GM21381 (cell line): ENCODE results near the gene C2orf49.

Experiments used
- ATAC-seq: cut with Tn5 transposase; IDR thresholded peaks from one replicate; pipeline ENCODE4 v1.9.1; 2021; ENCODE audit warnings: mild to moderate bottlenecking, moderate library complexity; ENCODE audit not compliant: unreplicated experiment

C2orf49 gene

DNA sequence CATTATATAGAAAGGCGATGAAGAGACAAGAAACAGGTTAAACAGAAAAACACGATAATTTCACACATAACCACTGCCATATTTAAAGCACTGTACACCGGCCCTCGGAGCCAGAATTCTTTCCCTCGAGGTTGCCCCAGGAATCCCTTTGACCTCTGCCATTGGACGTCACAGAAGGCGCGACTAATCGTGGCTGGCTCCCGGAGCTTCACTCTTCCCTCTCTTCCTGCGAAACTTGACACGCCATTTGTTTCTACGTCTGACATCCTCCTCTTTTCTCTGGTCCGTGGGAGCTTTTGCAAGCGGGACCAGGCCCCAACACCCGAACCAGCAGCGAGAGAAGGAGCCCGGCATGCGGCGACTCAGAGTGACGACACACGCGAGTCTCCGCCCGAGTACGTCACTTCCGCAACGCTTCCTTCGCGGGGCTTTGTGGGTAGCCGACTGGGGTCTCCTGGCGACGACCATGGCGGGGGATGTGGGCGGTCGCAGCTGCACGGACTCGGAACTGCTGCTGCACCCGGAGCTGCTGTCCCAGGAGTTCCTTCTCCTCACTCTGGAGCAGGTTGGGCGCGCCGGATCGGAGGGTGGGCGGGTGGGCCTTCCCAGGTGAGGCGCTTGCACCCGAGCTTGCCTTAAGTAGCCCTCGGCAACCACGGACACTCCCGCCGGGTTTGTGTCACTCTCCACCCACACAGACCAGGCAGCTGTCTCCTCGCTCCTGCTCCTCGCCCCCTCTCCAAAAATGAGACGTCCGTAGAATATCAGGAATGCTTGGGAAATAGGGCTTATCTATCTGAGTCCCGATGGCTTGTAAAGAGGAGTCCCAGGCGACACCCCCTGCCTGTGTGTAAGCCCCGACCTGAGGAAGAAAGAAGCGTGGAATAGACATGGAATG, at the start of gene C2orf49:
Gene C2orf49 (plus strand): TSS at position 419 of the 898 bp plus-strand sequence. CDS start 48 bp downstream, at position 467.
- peak; percentile 94 for ATAC-seq

DNA sequence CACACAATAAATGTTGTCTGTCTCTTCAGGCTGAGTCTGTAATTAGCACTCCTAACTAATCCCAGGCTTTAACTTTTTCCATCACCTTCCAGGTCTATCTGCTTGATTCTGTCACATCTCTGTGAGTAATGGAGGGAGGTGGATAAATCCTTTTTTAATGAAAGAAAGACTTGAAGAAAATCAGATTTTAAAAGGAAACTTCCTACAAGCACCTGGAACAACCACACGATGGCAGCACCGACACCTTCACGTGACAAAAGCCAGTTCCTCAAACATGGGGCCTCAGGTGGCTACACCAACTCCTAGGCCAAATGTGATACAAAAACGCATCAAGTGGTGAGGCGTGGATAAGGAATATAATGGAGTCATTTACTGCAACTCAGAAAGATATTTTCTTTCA, 49.6 kb upstream of the C2orf49 start:
- ATAC-seq, result no peak

- no peak for ATAC-seq
These were observed 49.2 kb upstream of the C2orf49 start for GRCh38 chr2:105288133-105288532.

- no peak for ATAC-seq
These were observed 46.2 kb upstream of the C2orf49 start for GRCh38 chr2:105290981-105291660.

DNA sequence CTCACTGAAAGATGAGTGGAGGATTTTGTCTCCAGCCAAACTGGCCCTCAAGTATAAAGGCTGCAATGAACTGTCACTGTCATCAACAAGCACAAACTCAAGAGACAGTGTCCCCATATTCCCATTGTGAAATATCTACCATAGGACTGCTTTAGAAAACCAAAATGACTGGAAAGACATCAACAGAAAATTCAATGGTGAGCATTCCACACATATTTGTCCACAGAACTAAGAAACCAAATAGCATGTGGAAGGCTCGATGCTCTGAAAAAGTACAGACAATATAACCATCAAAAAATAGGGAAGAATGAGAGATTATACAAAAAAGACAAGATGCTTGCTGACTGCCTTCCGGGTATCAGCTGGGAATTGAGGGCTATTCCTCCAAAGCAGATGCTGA, 45.4 kb upstream of the C2orf49 start:
- no peak for ATAC-seq

- ATAC-seq, result no peak
These were observed 43.3 kb upstream of the C2orf49 start for GRCh38 chr2:105294046-105294445.

- peak; percentile 58 for ATAC-seq
These were observed 42.4 kb upstream of the C2orf49 start for GRCh38 chr2:105294844-105295481.

DNA sequence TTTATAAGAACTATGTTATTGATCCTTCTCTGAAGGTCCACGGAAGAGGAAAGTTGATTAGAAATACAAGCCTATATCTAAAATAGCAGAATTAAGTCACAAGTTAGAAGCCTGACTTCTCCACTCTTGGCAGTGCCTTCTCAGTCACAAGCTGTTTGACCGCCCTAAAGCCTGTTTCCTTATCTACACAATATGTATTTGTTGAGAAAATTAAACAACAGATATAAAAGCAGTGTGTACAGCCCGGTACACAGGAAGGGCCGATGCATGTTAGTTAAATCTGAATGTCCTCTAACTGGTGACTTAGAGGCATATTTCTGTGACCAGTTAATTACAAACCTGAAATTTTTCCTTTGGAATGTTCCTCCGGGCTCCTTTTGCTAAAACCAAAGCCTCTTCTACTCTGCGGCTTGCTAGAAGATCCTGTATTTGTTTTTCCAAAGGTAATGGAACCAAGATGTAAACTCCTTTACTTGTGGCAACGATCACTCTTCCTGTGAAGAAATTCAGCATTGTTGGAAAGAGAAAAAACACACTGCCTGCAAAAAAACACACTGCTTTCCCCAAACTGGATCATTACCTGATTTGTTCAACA, 41.2 kb upstream of the C2orf49 start:
- ATAC-seq, result no peak

DNA sequence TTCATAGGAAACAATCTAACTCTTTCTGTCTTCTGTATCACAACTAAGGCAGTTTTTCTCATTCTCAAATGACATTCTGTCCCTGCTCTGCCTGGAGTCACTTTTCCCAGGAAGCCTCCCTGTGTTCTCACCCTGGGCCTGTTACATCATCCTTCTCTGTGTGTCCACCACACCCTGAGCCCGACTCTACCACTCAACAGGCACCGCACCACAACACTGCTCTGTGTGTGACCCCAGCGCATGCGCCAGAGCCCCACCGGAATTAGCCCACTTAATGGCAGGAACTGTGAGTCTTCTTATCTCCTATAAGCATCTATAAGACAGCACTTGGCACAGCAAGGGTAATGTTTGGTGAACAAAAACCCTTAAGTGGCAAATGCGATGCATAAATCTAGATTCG, 40.1 kb upstream of the C2orf49 start:
- no peak for ATAC-seq

GRCh38 chr2:105298017-105298416, 39.3 kb upstream of the C2orf49 start:
- no peak for ATAC-seq

GRCh38 chr2:105299290-105299689, 38.0 kb upstream of the C2orf49 start:
- ATAC-seq, result no peak

GRCh38 chr2:105301646-105302045, 35.7 kb upstream of the C2orf49 start:
- ATAC-seq, result no peak

DNA sequence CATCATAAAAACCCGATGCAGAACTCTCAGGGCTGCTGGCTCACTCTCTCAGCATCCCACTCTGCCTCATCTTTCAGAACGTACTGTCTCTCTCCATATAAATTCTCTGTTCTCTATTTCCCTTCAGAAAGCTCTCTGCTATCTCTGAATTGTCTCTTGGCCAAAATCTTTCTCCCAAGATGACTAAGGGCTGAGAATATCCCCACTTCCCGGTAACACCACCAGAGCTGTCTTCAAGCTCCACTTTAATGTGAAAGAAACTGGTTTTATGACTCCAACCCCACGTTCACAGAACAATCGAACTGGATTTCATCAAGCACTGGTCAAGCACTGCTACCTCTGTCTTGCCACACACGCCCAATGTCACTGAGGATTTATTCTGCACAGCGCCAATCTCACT, 30.2 kb upstream of the C2orf49 start:
- ATAC-seq, result no peak

- no peak for ATAC-seq
These were observed 29.8 kb upstream of the C2orf49 start for GRCh38 chr2:105307550-105307949.

- ATAC-seq, result no peak
These were observed 29.4 kb upstream of the C2orf49 start for GRCh38 chr2:105307962-105308361.

GRCh38 chr2:105308382-105309146, 28.8 kb upstream of the C2orf49 start:
- no peak for ATAC-seq

DNA sequence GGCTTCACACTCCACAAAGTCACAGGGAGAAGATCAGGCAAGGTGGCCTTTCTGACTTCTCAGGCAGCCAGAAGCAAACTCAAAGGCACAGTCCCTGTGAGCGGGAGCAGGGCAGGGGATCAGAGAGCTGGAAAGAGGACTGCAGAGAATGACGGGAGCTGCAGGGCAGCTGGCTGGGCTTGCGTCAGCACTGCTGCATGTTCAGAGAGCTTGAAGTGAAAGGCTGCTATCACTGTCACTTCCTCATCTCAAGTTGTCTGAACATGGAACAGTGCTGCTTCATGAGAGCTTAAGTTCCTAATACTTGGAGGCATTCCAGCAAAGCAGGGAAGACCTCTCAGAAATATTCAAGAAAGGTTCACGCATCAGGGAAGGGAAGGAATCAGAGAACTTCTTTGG, 28.2 kb upstream of the C2orf49 start:
- no peak for ATAC-seq

GRCh38 chr2:105313877-105314276, 23.5 kb upstream of the C2orf49 start:
- no peak for ATAC-seq

DNA sequence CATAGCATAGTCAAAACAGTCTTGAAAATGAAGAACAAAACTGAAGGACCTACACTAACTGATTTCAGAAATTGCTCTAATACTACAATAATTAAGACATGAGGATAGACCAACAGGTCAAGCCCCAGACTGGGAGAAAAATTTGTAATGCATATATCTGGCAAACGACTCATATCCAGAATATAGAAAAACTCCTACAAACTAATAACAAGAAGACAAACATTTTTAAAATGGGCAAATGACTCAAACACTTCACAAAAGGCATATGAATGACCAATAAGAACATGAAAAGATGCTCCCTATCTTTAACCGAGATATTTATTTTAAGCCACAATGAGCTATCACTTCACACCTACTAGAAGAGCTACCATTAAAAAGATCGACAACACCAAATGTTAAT, 22.0 kb upstream of the C2orf49 start:
- peak; percentile 48 for ATAC-seq

DNA sequence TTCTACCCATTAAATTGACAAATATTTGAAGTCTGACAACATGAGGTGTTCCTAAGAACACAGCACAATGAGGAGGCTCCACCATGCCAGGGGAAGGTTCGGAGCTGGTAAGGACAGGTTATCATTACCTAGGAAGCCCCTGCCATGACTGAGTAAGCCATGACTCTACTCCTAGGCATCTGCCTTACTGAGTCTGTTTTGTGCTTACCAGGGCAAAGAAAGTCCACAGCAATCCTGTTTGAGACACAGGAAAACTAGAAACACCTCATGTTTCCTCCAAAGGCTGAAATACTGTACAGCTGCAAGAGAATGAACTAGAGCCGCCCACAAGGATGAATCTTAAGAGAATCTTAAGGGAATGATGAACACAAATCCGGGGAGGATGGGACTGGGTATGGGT, 19.4 kb upstream of the C2orf49 start:
- ATAC-seq, result no peak
